Measurements from ENCODE around the gene GALNT8.

GRCh38 chr12:4763549-4763948, 43.3 kb downstream of the GALNT8 start:
- TF ChIP-seq CTCF (IDR thresholded peaks at IDR 0.05; ENCODE audit: insufficient read depth, low read length, poor library complexity, severe bottlenecking) (no peak), EZH2phosphoT487 (conservative IDR thresholded peaks at IDR 0.05; ENCODE audit: low read length) (no peak)

Data from SU-DHL-6 (cell line).